Panc1 (cell line): ENCODE results near the gene GALNTL6. TPM values are rescaled to one million over a fixed set of nuclear protein-coding genes. Genes with fewer than 3 reads are reported as not detected.

Source experiments
- ATAC-seq: fragments of 200-7000 bp; cut with Tn5 transposase; 2 replicates; pipeline ENCODE4 v1.9.1; 2020; ENCODE audit warnings: mild to moderate bottlenecking, moderate library complexity
- BruUV-seq: library from RNA; stranded (reverse); fragments of 400-500 nt; replicated peaks from 2 replicates; lab custom pipeline; 2021; lab: Mats Ljungman, UMichigan
- CTCF ChIA-PET: fragments of 300-600 bp; sonication (Branson Sonifier 250); formaldehyde crosslinking; loops from one replicate; lab custom pipeline; 2022; ENCODE audit warnings: antibody characterized with exemption; lab: Charles Lee
- POLR2A ChIA-PET: fragments of 300-600 bp; sonication (Branson Sonifier 250); formaldehyde crosslinking; loops from one replicate; lab custom pipeline; 2022; ENCODE audit warnings: antibody characterized with exemption; lab: Charles Lee
- DNase-seq: peaks from one replicate; pipeline ENCODE4 v3.0.0-alpha.2; 2010; ENCODE audit warnings: low read depth, low spot score
- H3K27ac ChIP-seq: 2 replicates; pipeline ENCODE4 v1.5.1; 2011; ENCODE audit warnings: mild to moderate bottlenecking, low read length, inconsistent platforms
- H3K27me3 ChIP-seq: fragments of 200-500 bp; sonication (Bioruptor generic); 2 replicates; pipeline ENCODE4 v1.6.0; 2014; ENCODE audit warnings: low read length, inconsistent platforms; ENCODE audit not compliant: control insufficient read depth, insufficient read depth
- H3K36me3 ChIP-seq: fragments of 200-500 bp; sonication (Bioruptor generic); 2 replicates; pipeline ENCODE4 v1.5.1; 2014; ENCODE audit warnings: inconsistent platforms, mild to moderate bottlenecking, low read length, moderate library complexity; ENCODE audit not compliant: control insufficient read depth, insufficient read depth
- H3K4me1 ChIP-seq: 2 replicates; pipeline ENCODE4 v1.5.1; 2011; ENCODE audit warnings: inconsistent platforms, mild to moderate bottlenecking, low read length, moderate library complexity; ENCODE audit not compliant: control insufficient read depth, insufficient read depth
- H3K4me3 ChIP-seq, 2 experiments: 2 replicates each; pipeline ENCODE4 v1.5.1; 2011 to 2012; ENCODE audit warnings: low read depth in 2 of 2, low read length in 2 of 2, mild to moderate bottlenecking in 2 of 2, inconsistent platforms in 1 of 2, moderate library complexity in 1 of 2
- H3K9me3 ChIP-seq: fragments of 200-500 bp; sonication (Bioruptor generic); 2 replicates; pipeline ENCODE4 v1.5.1; 2014; ENCODE audit warnings: low read depth, mild to moderate bottlenecking, inconsistent platforms, low read length, moderate library complexity; ENCODE audit not compliant: control insufficient read depth, insufficient read depth
- CTCF ChIP-seq: fragments of 450-650 bp; IDR thresholded peaks from 2 replicates; pipeline ENCODE4 v1.5.1; 2017; ENCODE audit warnings: mild to moderate bottlenecking
- POLR2AphosphoS5 ChIP-seq: IDR thresholded peaks from 2 replicates; pipeline ENCODE4 v1.6.1; 2012; ENCODE audit warnings: mild to moderate bottlenecking, low read depth, low read length, moderate library complexity
- REST ChIP-seq, 2 experiments: IDR thresholded peaks; 2 replicates each; pipeline ENCODE4 v1.6.1; 2011 to 2012; ENCODE audit warnings: low read depth in 2 of 2, control low read depth in 1 of 2, low read length in 1 of 2, mild to moderate bottlenecking in 1 of 2, moderate library complexity in 1 of 2; ENCODE audit not compliant: insufficient read depth in 1 of 2
- SIN3A ChIP-seq: IDR thresholded peaks from 2 replicates; pipeline ENCODE4 v1.6.1; 2012; ENCODE audit warnings: low read depth, mild to moderate bottlenecking, low read length, moderate library complexity, borderline replicate concordance; ENCODE audit not compliant: insufficient read depth
- TCF7L2 ChIP-seq: IDR thresholded peaks from 2 replicates; pipeline ENCODE4 v1.6.1; 2011; ENCODE audit warnings: mild to moderate bottlenecking, low read depth, low read length, inconsistent platforms
- in situ Hi-C: cut with HindIII; loops from 2 replicates; pipeline ENCODE4 v1.10.0; 2016; ENCODE audit warnings: low sequenced_read_pairs, low pct_unique_long_range_greater_than_20kb
- intact Hi-C: fragments of 100-400 bp; cut with micrococcal nuclease; formaldehyde crosslinking; loops from one replicate; pipeline ENCODE4 v1.10.0; 2022; ENCODE audit not compliant: unreplicated experiment
- total RNA-seq: library from RNA; stranded (reverse); gene quantifications from one replicate; pipeline ENCODE4 v1.2.1, GENCODE V29; 2021; ENCODE audit not compliant: unreplicated experiment

GALNTL6 gene
- total RNA-seq, 1 experiment from 2014 or later: not detected

- Histone ChIP-seq H3K4me3 (no peak overlapping the region), H3K27me3 (no peaks in the 10 kb centered on the region), H3K9me3 (no peaks in the 10 kb centered on the region), H3K27ac (no peak overlapping the region), H3K4me1 (no peaks in the 10 kb centered on the region), H3K36me3 (no peaks in the 10 kb centered on the region)
- DNase-seq: no peak
- BruUV-seq: no TSS peak
- TF ChIP-seq SIN3A (no peak), REST (IDR thresholded peaks at IDR 0.05; ENCODE audit: insufficient read depth in 1 of 2, low read depth in 2 of 2, low read length in 1 of 2) (no peak), POLR2AphosphoS5 (no peak), TCF7L2 (no peak), CTCF (no peak)
- no peak for ATAC-seq
- intact Hi-C loops: no loop called here
- in situ Hi-C loops: no loop called here
- ChIA-PET POLR2A (no interaction called here), CTCF (no interaction called here)
Observed at GRCh38 chr4:172245516-172245915, 432.3 kb downstream of the GALNTL6 start.

- Histone ChIP-seq H3K27ac (no peak overlapping the region), H3K4me1 (no peaks in the 10 kb centered on the region), H3K27me3 (no peaks in the 10 kb centered on the region), H3K9me3 (no peaks in the 10 kb centered on the region), H3K36me3 (no peaks in the 10 kb centered on the region), H3K4me3 (no peak overlapping the region)
- in situ Hi-C loops: no loop called here
- ChIA-PET CTCF (no interaction called here), POLR2A (interaction anchor here (0.6 kb wide), 1 partner anchor 420 kb away, joined by 3 read pairs; no protein-coding TSS in a partner anchor)
- DNase-seq: no peak
- intact Hi-C loops: no loop called here
- no peak for ATAC-seq
- BruUV-seq: no TSS peak
- TF ChIP-seq TCF7L2 (no peak), SIN3A (no peak), POLR2AphosphoS5 (no peak), REST (IDR thresholded peaks at IDR 0.05; ENCODE audit: insufficient read depth in 1 of 2, low read depth in 2 of 2, low read length in 1 of 2) (no peak), CTCF (no peak)
Observed at GRCh38 chr4:172253409-172253808, 440.2 kb downstream of the GALNTL6 start.
